Measurements from ENCODE around the gene MAP3K7. TPM values are rescaled to one million over a fixed set of nuclear protein-coding genes. Genes with fewer than 3 reads are reported as not detected.

Gene MAP3K7
- total and polyA plus RNA-seq, 2 of the 8 experiments (the other 6 are each of a cell fraction or from before 2014, with no cell fraction given) = 27.3 to 34.8 TPM

GRCh38 chr6:90610751-90611542 is 24.1 kb upstream of the MAP3K7 start (continued):
- TF ChIP-seq CTCF (IDR thresholded peaks at IDR 0.05; ENCODE audit: control extremely low read depth in 1 of 3, insufficient read depth in 1 of 3, low read depth in 1 of 3, low read length in 3 of 3) (peak in 1 of 3 experiments; percentile 7; a peak in 1 of 4 replicates), SIX5 (IDR thresholded peaks at IDR 0.05; ENCODE audit: low read depth, low read length) (no peak), EZH2 (IDR thresholded peaks at IDR 0.05; ENCODE audit: low read depth, low read length, severe bottlenecking) (peak; percentile 18)

Data from H1 (cell line).